NB4 (cell line): ENCODE data around the gene SLC7A8.

Experiments used
- MAX ChIP-seq: IDR thresholded peaks from 2 replicates; pipeline ENCODE4 v1.6.1; 2011; ENCODE audit warnings: low read depth, low read length
- POLR2A ChIP-seq: IDR thresholded peaks from 2 replicates; pipeline ENCODE4 v1.6.1; 2011; ENCODE audit warnings: mild to moderate bottlenecking; ENCODE audit not compliant: insufficient read length; ENCODE audit errors: extremely low read depth
- TF ChIP-seq, protein P1 (sequence below): IDR thresholded peaks from one replicate; pipeline ENCODE4 v1.5.1; 2012; ENCODE audit warnings: low read depth, low read length

- TF ChIP-seq, protein P1, sequence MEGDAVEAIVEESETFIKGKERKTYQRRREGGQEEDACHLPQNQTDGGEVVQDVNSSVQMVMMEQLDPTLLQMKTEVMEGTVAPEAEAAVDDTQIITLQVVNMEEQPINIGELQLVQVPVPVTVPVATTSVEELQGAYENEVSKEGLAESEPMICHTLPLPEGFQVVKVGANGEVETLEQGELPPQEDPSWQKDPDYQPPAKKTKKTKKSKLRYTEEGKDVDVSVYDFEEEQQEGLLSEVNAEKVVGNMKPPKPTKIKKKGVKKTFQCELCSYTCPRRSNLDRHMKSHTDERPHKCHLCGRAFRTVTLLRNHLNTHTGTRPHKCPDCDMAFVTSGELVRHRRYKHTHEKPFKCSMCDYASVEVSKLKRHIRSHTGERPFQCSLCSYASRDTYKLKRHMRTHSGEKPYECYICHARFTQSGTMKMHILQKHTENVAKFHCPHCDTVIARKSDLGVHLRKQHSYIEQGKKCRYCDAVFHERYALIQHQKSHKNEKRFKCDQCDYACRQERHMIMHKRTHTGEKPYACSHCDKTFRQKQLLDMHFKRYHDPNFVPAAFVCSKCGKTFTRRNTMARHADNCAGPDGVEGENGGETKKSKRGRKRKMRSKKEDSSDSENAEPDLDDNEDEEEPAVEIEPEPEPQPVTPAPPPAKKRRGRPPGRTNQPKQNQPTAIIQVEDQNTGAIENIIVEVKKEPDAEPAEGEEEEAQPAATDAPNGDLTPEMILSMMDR: no peak
- TF ChIP-seq POLR2A (no peak), MAX (no peak)
Observed at GRCh38 chr14:23227566-23227965, 44.1 kb upstream of the SLC7A8 start.
